Left forelimb (tissue), 1 donor: ENCODE results near the gene BTF3.
"Not testable (repeated sequence)": the region's sequence is repeated elsewhere in the genome, so short reads cannot be mapped to it uniquely, and the experiment has no call there.

Source experiments
- DNase-seq: peaks from one replicate; pipeline ENCODE4 v3.0.0-alpha.2; 2018; ENCODE audit warnings: low spot score

The BTF3 gene

GRCh38 chr5:73486119-73486899, 11.9 kb upstream of the BTF3 start:
- DNase-seq, result no peak

- DNase-seq, result not testable (repeated sequence)
These were observed 11.0 kb upstream of the BTF3 start for GRCh38 chr5:73487257-73487656.

- DNase-seq, result no peak
These were observed 10.4 kb upstream of the BTF3 start for GRCh38 chr5:73487815-73488214.

- no peak for DNase-seq
These were observed 9.4 kb upstream of the BTF3 start for GRCh38 chr5:73488806-73489205.

DNA sequence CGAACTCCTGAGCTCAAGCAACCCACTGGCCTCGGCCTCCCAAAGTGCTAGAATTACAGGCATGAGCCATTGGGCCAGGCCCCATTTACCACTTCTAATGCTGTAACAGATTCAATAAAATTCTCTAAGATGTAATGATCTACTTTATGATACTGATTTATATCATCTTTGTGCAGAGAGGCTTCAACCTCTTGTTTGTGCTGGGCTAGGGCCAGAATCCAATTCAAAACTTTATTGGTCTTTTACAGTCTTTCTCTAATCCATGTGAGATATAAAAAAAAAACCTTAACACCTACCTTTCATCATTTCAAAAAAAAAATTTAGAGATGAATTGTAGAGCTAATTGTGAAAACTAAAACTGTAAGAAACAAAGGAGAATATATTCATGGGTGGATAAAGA, 8.2 kb upstream of the BTF3 start:
- DNase-seq, result no peak

DNA sequence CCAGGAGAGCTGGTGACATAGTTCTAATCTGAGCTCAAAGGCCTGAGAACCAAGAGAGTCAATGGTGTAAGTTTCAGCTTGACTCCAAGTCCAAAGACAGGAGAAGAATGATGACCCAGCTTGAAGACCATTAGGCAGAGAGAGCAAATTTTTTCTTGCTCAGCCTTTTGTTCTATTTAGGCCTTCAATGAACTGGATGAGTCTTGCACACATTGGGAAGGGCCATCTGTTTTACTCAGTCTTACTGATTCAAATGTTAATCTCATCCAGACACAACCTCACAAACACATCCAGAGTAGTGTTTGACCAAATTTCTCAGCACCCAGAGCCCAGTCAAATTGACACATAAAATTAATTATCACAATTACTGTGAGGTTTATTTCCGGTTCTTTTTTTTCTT, 7.1 kb upstream of the BTF3 start:
- DNase-seq, result no peak

GRCh38 chr5:73493421-73493820, 4.8 kb upstream of the BTF3 start:
- DNase-seq, result no peak

DNA sequence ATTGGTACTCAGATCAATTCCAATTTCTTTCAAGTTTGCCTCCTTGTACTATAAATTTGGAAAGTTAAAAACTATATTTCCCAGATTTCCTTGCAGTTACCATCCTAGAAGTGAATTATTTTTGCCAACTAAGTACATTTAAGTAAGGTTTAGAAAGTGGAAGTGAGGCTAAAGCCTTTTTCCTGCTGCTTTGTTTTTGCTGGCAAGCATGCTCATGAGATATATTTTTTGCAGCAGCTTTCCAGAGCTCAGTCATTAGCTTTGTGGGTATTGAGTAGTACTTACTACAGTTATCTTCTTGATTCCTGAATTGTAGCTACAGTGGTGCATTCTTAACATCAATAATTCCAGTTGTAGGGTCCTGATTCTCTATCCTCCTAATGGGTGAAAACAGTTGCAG, 3.5 kb upstream of the BTF3 start:
- DNase-seq, result no peak

DNA sequence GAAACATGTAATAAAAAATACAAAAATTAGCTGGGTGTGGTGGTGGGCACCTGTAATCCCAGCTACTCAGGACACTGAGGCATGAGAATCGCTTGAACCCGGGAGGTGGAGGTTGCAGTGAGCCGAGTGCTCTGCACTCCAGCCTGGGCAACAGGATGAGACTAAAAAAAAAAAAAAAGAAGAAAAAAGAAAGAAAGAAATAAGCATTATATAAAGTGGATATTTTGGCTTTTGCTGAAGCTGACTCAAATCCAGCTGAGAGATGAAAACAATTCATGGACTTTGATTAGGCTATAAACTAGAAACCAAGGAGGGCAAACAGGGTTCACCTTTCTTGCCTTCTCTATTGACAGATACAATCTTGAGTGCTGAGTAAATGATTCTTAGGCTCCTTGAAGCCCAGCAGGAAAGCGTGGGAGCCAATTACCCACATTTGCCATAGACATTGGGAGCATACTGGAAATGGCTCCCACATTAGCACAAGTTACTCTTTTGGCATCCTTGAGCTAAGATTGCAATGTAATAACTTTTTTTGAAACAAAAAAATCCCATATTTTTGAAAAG, 2.4 kb upstream of the BTF3 start:
- no peak for DNase-seq

- DNase-seq, result no peak
These were observed 1.2 kb upstream of the BTF3 start for GRCh38 chr5:73496984-73497457.

- no peak for DNase-seq
These were observed 665 bp upstream of the BTF3 start for GRCh38 chr5:73497497-73498056.

- no peak for DNase-seq
These were observed 945 bp downstream of the BTF3 start for GRCh38 chr5:73499187-73499586.

DNA sequence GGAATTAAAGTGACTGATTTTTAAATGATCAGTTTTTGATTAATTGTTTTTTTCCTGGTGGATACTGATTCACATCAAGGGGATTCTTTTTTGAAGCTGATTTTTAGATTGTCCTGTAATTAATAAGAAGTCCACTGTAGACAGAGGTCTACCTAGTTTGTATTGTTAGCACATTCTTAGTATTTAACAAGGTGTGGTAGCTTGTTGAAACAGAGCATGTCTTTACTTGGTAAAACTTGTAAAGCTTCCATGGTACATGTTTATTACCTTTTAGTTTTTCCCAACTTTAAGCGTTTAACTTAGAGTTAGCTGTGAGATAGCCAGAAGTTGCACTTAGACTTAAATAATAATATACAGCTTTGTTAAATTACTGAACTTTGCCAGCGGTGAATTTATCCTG, 1.5 kb downstream of the BTF3 start:
- no peak for DNase-seq

GRCh38 chr5:73501406-73501805, 3.2 kb downstream of the BTF3 start:
- no peak for DNase-seq

GRCh38 chr5:73506459-73506955, 8.3 kb downstream of the BTF3 start:
- no peak for DNase-seq

GRCh38 chr5:73507062-73507461, 8.8 kb downstream of the BTF3 start:
- DNase-seq, result no peak

DNA sequence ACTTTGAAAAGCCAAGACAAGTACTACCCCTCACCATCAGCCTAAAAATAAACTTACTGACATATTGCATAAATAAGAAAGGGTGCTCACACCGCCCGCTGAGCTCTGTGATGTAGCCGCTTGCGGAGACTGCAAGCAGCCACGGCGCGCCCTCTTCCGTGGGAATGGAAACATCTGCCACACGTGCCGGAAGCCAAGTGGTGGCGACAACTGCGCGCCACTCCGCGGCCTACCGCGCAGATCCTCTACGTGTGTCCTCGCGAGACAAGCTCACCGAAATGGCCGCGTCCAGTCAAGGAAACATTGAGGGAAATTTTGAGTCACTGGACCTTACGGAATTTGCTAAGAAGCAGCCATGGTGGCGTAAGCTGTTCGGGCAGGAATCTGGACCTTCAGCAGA, 10.3 kb downstream of the BTF3 start:
- DNase-seq, result not testable (repeated sequence)

- no peak for DNase-seq
These were observed 15.8 kb downstream of the BTF3 start for GRCh38 chr5:73513996-73514395.

- DNase-seq, result no peak
These were observed 16.2 kb downstream of the BTF3 start for GRCh38 chr5:73514418-73514817.

DNA sequence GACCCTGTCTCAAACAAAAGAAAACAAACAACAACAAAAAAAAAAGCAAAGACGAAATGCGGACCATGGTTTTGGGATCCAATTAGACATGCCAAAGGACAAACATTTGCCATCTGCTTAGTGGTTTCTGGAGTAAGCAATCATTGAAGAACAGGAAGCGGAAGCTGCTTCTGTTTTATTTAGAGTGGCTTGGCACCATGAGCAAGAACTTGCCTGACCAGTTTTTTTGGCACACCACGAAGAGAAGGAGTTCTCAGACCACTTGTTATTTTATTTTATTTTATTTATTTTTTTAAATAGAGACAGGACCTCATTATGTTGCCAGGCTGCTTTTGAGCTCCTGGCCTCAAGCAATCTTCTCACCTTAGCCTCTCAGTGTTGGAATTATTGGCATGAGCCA, 17.0 kb downstream of the BTF3 start:
- DNase-seq, result no peak

GRCh38 chr5:73519531-73520283, 21.5 kb downstream of the BTF3 start:
- peak; percentile 71 for DNase-seq

DNA sequence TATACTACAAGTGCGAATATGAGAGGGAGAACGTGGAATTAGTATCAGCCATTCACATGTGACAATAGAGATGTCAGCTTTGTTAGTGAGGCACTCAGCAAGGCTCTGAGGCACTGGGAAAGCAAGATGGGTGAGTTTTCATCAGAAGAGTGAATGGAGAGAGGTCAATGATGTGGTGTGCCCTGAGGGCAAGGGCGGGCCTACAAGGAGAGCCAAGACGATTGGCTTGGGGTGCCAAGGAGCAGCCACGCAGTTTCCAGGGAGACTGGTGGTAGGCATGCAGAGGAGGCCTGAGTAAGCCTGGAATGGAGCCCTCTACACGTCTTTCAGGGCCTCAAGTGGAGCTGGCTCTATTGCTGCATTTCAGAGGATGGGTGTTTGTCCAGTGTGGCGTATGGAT, 24.7 kb downstream of the BTF3 start:
- no peak for DNase-seq

DNA sequence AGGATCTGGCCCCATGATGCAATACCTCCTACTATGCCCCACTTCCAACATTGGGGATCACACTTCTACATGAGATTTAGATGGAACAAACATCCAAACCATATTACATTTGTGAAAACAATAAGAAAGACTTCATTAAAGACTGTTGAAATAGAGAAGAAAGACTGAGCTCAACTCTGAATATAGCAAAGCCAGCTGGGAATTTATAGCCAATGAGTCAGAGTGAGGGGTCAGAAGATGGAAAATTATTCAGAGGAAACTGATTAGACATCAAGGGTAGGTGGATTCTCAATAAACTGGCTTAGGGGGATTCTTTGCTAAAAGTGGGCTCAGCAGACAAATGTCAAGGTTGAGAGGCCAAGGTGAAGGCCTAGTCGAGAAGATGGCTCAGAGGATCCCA, 25.6 kb downstream of the BTF3 start:
- no peak for DNase-seq
